Prostate gland (tissue), 2 donors: Measurements from ENCODE around the gene CD47. TPM values are rescaled to one million over a fixed set of nuclear protein-coding genes. Genes with fewer than 3 reads are reported as not detected.

Source experiments
- DNase-seq: peaks from one replicate; pipeline ENCODE4 v3.0.0-alpha.2; 2019; ENCODE audit warnings: low spot score
- H3K27ac ChIP-seq, 2 donors: fragments of 200-600 bp; sonication (generic); 2 replicates each; pipeline ENCODE4 v1.5.1; 2017 to 2019
- H3K27me3 ChIP-seq: fragments of 200-600 bp; sonication (generic); replicated peaks from 2 replicates; pipeline ENCODE4 v1.5.1; 2019; ENCODE audit not compliant: insufficient read depth
- H3K36me3 ChIP-seq, 2 donors: fragments of 200-600 bp; sonication (generic); 1 replicate in 1 of 2; 2 replicates in 1 of 2; pipeline versions ENCODE4 v1.5.1 to v1.8.1; 2017 to 2019
- H3K4me1 ChIP-seq: fragments of 200-600 bp; sonication (generic); replicated peaks from 2 replicates; pipeline ENCODE4 v1.5.1; 2019
- H3K4me3 ChIP-seq, 2 donors: fragments of 200-600 bp; sonication (generic); 2 replicates each; pipeline ENCODE4 v1.5.1; 2017 to 2019
- H3K9me3 ChIP-seq: fragments of 200-600 bp; sonication (generic); 2 replicates; pipeline ENCODE4 v1.5.1; 2017
- CTCF ChIP-seq, 4 experiments: fragments of 200-600 bp in 2 of 4; fragments of 450-650 bp in 2 of 4; sonication (generic) in 2 of 4; IDR thresholded peaks; 1 replicate in 3 of 4; 2 replicates in 1 of 4; pipeline ENCODE4 v1.5.1; 2016 to 2019; ENCODE audit warnings: antibody characterized with exemption in 4 of 4, mild to moderate bottlenecking in 2 of 4, moderate library complexity in 2 of 4
- POLR2A ChIP-seq: fragments of 450-650 bp; IDR thresholded peaks from one replicate; pipeline ENCODE4 v1.6.1; 2016; ENCODE audit warnings: antibody characterized with exemption, mild to moderate bottlenecking
- POLR2AphosphoS5 ChIP-seq: sonication (generic); formaldehyde crosslinking; IDR thresholded peaks from one replicate; pipeline ENCODE4 v1.6.1; 2017; ENCODE audit warnings: antibody characterized with exemption
- WGBS: methylation state at CpG from one replicate; pipeline ENCODE4 v1.1.5; 2018; 5-methylcytosine and 5-hydroxymethylcytosine counted together
- intact Hi-C: fragments of 100-400 bp; cut with DNase I; formaldehyde crosslinking; loops from one replicate; pipeline ENCODE4 v1.14.2; 2022
- total RNA-seq, 2 donors: library from RNA; depleted of rRNA; stranded (reverse); fragments of >200 nt; gene quantifications; one replicate each; pipeline ENCODE4 v1.1.0, GENCODE V29; 2016

Gene CD47
- total RNA-seq, 2 donors from 2014 or later, result 90.1 to 197 TPM

- WGBS, result 70% methylated on average over 10 of the region's 10 CpGs
- TF ChIP-seq POLR2AphosphoS5 (no peak), CTCF (IDR thresholded peaks at IDR 0.05) (no peak), POLR2A (no peak)
- Histone ChIP-seq H3K4me1 (no peaks in the 10 kb centered on the region), H3K4me3 (no peak overlapping the region), H3K36me3 (no peaks in the 10 kb centered on the region), H3K9me3 (no peaks in the 10 kb centered on the region), H3K27ac (no peak overlapping the region), H3K27me3 (no peaks in the 10 kb centered on the region)
- intact Hi-C loops, result no loop called here
- no peak for DNase-seq
These were observed 33.7 kb upstream of the CD47 start for GRCh38 chr3:108124337-108125152.

GRCh38 chr3:108123326-108123725 is 32.5 kb upstream of the CD47 start:
- H3K4me3 ChIP-seq, result no peak overlapping the region

GRCh38 chr3:108122276-108122675 is 31.4 kb upstream of the CD47 start:
- no peak for TF ChIP-seq POLR2A
- TF ChIP-seq CTCF (IDR thresholded peaks at IDR 0.05), result no peak
- TF ChIP-seq POLR2AphosphoS5, result no peak
- DNase-seq, result no peak
- intact Hi-C loops, result no loop called here
- Histone ChIP-seq H3K36me3 (no peaks in the 10 kb centered on the region), H3K9me3 (no peaks in the 10 kb centered on the region), H3K4me1 (no peaks in the 10 kb centered on the region), H3K27me3 (no peaks in the 10 kb centered on the region), H3K4me3 (no peak overlapping the region), H3K27ac (no peak overlapping the region)
- 66% methylated on average over 3 of the region's 3 CpGs for WGBS

More at GRCh38 chr3:108123326-108123725, 32.5 kb upstream of the CD47 start:
- Histone ChIP-seq H3K9me3 (no peaks in the 10 kb centered on the region), H3K36me3 (no peaks in the 10 kb centered on the region), H3K27me3 (no peaks in the 10 kb centered on the region), H3K27ac (no peak overlapping the region), H3K4me1 (no peaks in the 10 kb centered on the region)
- intact Hi-C loops, result no loop called here
- WGBS, result 86% methylated on average over 3 of the region's 3 CpGs
- no peak for DNase-seq
- TF ChIP-seq CTCF (IDR thresholded peaks at IDR 0.05), result no peak
- TF ChIP-seq POLR2AphosphoS5, result no peak

GRCh38 chr3:108119398-108120104 is 28.7 kb upstream of the CD47 start:
- no peak for DNase-seq
- WGBS, result 92% methylated on average over 3 of the region's 3 CpGs
- Histone ChIP-seq H3K4me3 (no peak overlapping the region), H3K9me3 (no peaks in the 10 kb centered on the region), H3K27ac (no peak overlapping the region), H3K36me3 (no peaks in the 10 kb centered on the region), H3K4me1 (no peaks in the 10 kb centered on the region), H3K27me3 (no peaks in the 10 kb centered on the region)
- no peak for TF ChIP-seq CTCF (IDR thresholded peaks at IDR 0.05)
- no peak for TF ChIP-seq POLR2A
- no peak for TF ChIP-seq POLR2AphosphoS5
- intact Hi-C loops, result no loop called here
